Gastrocnemius medialis (tissue), 4 donors: ENCODE data around the gene NBEA. TPM values are rescaled to one million over a fixed set of nuclear protein-coding genes. Genes with fewer than 3 reads are reported as not detected.
A peak's percentile ranks its signal among the peaks of the same experiment; 100 is the strongest.

Source experiments
- ATAC-seq, 2 donors: fragments of 150-250 bp; one replicate each; pipeline ENCODE4 v1.9.1; 2016
- DNase-seq, 2 donors: peaks; one replicate each; pipeline ENCODE4 v3.0.0-alpha.2; 2019
- H3K27ac ChIP-seq, 4 donors: fragments of 200-600 bp; sonication (generic); 1 replicate in 1 of 4; 2 replicates in 3 of 4; pipeline ENCODE4 v1.5.1; 2016 to 2018; ENCODE audit warnings: mild to moderate bottlenecking in 2 of 4, moderate library complexity in 1 of 4
- H3K27me3 ChIP-seq, 3 donors: fragments of 200-600 bp; sonication (generic) in 2 of 3; 1 replicate in 1 of 3; 2 replicates in 2 of 3; pipeline versions ENCODE4 v1.5.1 to v1.6.0; 2016 to 2019; ENCODE audit warnings: mild to moderate bottlenecking in 1 of 3, moderate library complexity in 1 of 3
- H3K36me3 ChIP-seq, 2 donors: fragments of 200-600 bp; sonication (generic) in 1 of 2; one replicate each; pipeline ENCODE4 v1.5.1; 2017 to 2018
- H3K4me1 ChIP-seq, 2 donors: fragments of 200-600 bp; sonication (generic) in 1 of 2; one replicate each; pipeline ENCODE4 v1.5.1; 2016 to 2017; ENCODE audit warnings: mild to moderate bottlenecking in 2 of 2
- H3K4me3 ChIP-seq, 4 donors: fragments of 200-600 bp; sonication (generic) in 3 of 4; 1 replicate in 1 of 4; 2 replicates in 3 of 4; pipeline ENCODE4 v1.5.1; 2016 to 2019; ENCODE audit warnings: mild to moderate bottlenecking in 2 of 4
- H3K9me3 ChIP-seq, 3 donors: fragments of 200-600 bp; sonication (generic) in 2 of 3; 1 replicate in 1 of 3; 2 replicates in 2 of 3; pipeline ENCODE4 v1.5.1; 2016 to 2019
- CTCF ChIP-seq, 5 experiments: fragments of 450-650 bp in 3 of 5; fragments of 200-600 bp in 2 of 5; sonication (generic) in 2 of 5; IDR thresholded peaks in 4 of 5; conservative IDR thresholded peaks in 1 of 5; 1 replicate in 4 of 5; 2 replicates in 1 of 5; pipeline ENCODE4 v1.5.1; 2016 to 2019; ENCODE audit warnings: antibody characterized with exemption in 5 of 5, mild to moderate bottlenecking in 3 of 5, moderate library complexity in 3 of 5
- POLR2A ChIP-seq, 2 donors: fragments of 450-650 bp; IDR thresholded peaks; one replicate each; pipeline ENCODE4 v1.6.1; 2017; ENCODE audit warnings: antibody characterized with exemption in 2 of 2, mild to moderate bottlenecking in 2 of 2, moderate library complexity in 2 of 2
- in situ Hi-C, 4 donors: fragments of 200-750 bp; cut with MboI; loops; one replicate each; pipeline versions ENCODE4 v1.15.0 to v1.8.0; 2017; ENCODE audit warnings: low sequenced_read_pairs in 4 of 4
- intact Hi-C: fragments of 100-400 bp; cut with DNase I; formaldehyde crosslinking; loops from one replicate; pipeline ENCODE4 v1.15.1; 2023; ENCODE audit warnings: low total_unique reads
- total RNA-seq, 4 donors: library from RNA; depleted of rRNA; stranded (reverse); fragments of >200 nt; gene quantifications; one replicate each; pipeline versions ENCODE4 v1.1.0 to v1.2.3, GENCODE V29; 2016

Gene NBEA
- total RNA-seq, 4 donors from 2014 or later = 4.1 to 5.1 (median 4.7) TPM

GRCh38 chr13:35499676-35500075 lies 557.6 kb downstream of the NBEA start:
- H3K36me3 ChIP-seq = no peaks in the 10 kb centered on the region
- no peaks in the 10 kb centered on the region for H3K9me3 ChIP-seq
- in situ Hi-C loops (no loop called here), intact Hi-C loops (loop anchor here (10.0 kb wide), 1 partner anchor 45 kb away; no protein-coding TSS in a partner anchor)
- peak in 1 of 2 donors; percentile 46 for ATAC-seq
- H3K27me3 ChIP-seq = no peaks in the 10 kb centered on the region
- peaks cover 0 to 17% of the 10 kb centered on the region in 2 donors for H3K4me1 ChIP-seq
- H3K4me3 ChIP-seq = no peak overlapping the region
- H3K27ac ChIP-seq = no peak overlapping the region
- no peak for DNase-seq
- TF ChIP-seq POLR2A (IDR thresholded peaks at IDR 0.05) = no peak
- no peak for TF ChIP-seq CTCF (IDR thresholded peaks at IDR 0.05 in 4 of 5, conservative IDR thresholded peaks at IDR 0.05 in 1 of 5)

GRCh38 chr13:35500144-35500543 lies 558.1 kb downstream of the NBEA start:
- DNase-seq = no peak
- intact Hi-C loops = loop anchor here (10.0 kb wide), 1 partner anchor 45 kb away; no protein-coding TSS in a partner anchor
- Histone ChIP-seq H3K9me3 (no peaks in the 10 kb centered on the region), H3K4me3 (no peak overlapping the region), H3K4me1 (peaks cover 0 to 17% of the 10 kb centered on the region in 2 donors), H3K27me3 (no peaks in the 10 kb centered on the region), H3K27ac (no peak overlapping the region), H3K36me3 (no peaks in the 10 kb centered on the region)
- in situ Hi-C loops = no loop called here
- TF ChIP-seq CTCF (IDR thresholded peaks at IDR 0.05 in 4 of 5, conservative IDR thresholded peaks at IDR 0.05 in 1 of 5) (no peak), POLR2A (IDR thresholded peaks at IDR 0.05) (no peak)
- no peak for ATAC-seq

- no peaks in the 10 kb centered on the region for H3K36me3 ChIP-seq
- H3K27ac ChIP-seq = no peak overlapping the region
- H3K27me3 ChIP-seq = no peaks in the 10 kb centered on the region
- ATAC-seq (no peak), DNase-seq (no peak)
- no peak for TF ChIP-seq POLR2A (IDR thresholded peaks at IDR 0.05)
- TF ChIP-seq CTCF (IDR thresholded peaks at IDR 0.05 in 4 of 5, conservative IDR thresholded peaks at IDR 0.05 in 1 of 5) = no peak
- peaks cover 0 to 17% of the 10 kb centered on the region in 2 donors for H3K4me1 ChIP-seq
- in situ Hi-C loops (no loop called here), intact Hi-C loops (loop anchor here (10.0 kb wide), 1 partner anchor 47 kb away; no protein-coding TSS in a partner anchor)
- H3K4me3 ChIP-seq = no peak overlapping the region
- no peaks in the 10 kb centered on the region for H3K9me3 ChIP-seq
Measured at GRCh38 chr13:35501661-35502235, 559.7 kb downstream of the NBEA start.

DNA sequence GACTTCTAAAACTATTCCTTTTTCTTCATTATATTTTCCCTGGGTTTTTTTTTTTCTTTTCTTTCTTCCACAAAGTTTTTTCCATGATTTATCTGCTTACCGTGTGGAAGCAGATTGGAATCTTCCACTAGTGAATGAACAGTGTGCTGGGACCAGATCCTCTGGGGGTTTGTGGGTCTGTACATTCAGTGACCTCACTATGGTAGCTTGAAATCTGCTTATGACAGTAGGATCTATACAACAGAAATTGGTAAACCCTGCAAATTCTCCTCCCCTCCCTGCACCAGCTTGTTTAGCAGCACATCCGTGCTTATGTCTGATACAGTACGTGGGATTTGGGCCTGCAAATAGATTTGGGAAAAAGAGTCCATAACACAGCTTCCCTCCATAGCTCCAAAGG lies 560.4 kb downstream of the NBEA start:
- H3K27me3 ChIP-seq = no peaks in the 10 kb centered on the region
- no peaks in the 10 kb centered on the region for H3K36me3 ChIP-seq
- H3K9me3 ChIP-seq = no peaks in the 10 kb centered on the region
- TF ChIP-seq CTCF (IDR thresholded peaks at IDR 0.05 in 4 of 5, conservative IDR thresholded peaks at IDR 0.05 in 1 of 5) (no peak), POLR2A (IDR thresholded peaks at IDR 0.05) (no peak)
- DNase-seq (no peak), ATAC-seq (no peak)
- in situ Hi-C loops = no loop called here
- H3K4me3 ChIP-seq = no peak overlapping the region
- peaks cover 0 to 17% of the 10 kb centered on the region in 2 donors for H3K4me1 ChIP-seq
- no peak overlapping the region for H3K27ac ChIP-seq
- intact Hi-C loops = loop anchor here (10.0 kb wide), 1 partner anchor 48 kb away; no protein-coding TSS in a partner anchor
